IMR-90 (cell line): Measurements from ENCODE around the gene COL23A1. TPM values are rescaled to one million over a fixed set of nuclear protein-coding genes. Genes with fewer than 3 reads are reported as not detected.

Source experiments
- ATAC-seq: fragments of 200-7000 bp; cut with Tn5 transposase; 2 replicates; pipeline ENCODE4 v1.9.1; 2020; ENCODE audit warnings: low read depth, mild to moderate bottlenecking, moderate library complexity
- BruUV-seq: library from RNA; stranded (reverse); fragments of 400-500 nt; replicated peaks from 2 replicates; lab custom pipeline; 2021; lab: Mats Ljungman, UMichigan
- CTCF ChIA-PET: fragments of 300-600 bp; formaldehyde crosslinking; extraction: SDS; loops from one replicate; lab custom pipeline; 2021; ENCODE audit warnings: antibody characterized with exemption; lab: Yijun Ruan, JAX
- POLR2A ChIA-PET: fragments of 300-600 bp; sonication (Branson Sonifier 250); formaldehyde crosslinking; loops from one replicate; lab custom pipeline; 2022; ENCODE audit warnings: antibody characterized with exemption; ENCODE audit not compliant: unreplicated experiment; lab: Charles Lee
- DNase-seq: peaks from one replicate; pipeline ENCODE4 v3.0.0; 2013
- H2AFZ ChIP-seq: replicated peaks from 2 replicates; pipeline ENCODE3; 2013; ENCODE audit warnings: low read length, mild to moderate bottlenecking; ENCODE audit not compliant: poor library complexity
- H2AK5ac ChIP-seq: 2 replicates; pipeline ENCODE4 v1.6.1; 2013; ENCODE audit warnings: low read depth, low read length, inconsistent platforms
- H2AK9ac ChIP-seq: replicated peaks from 2 replicates; pipeline ENCODE3; 2013; ENCODE audit warnings: mild to moderate bottlenecking, low read depth, low read length, moderate library complexity; ENCODE audit not compliant: poor library complexity
- H2BK120ac ChIP-seq: 2 replicates; pipeline ENCODE4 v1.6.1; 2013; ENCODE audit warnings: low read depth, low read length, inconsistent platforms
- H2BK15ac ChIP-seq: 3 replicates; pipeline ENCODE4 v1.6.1; 2013; ENCODE audit warnings: low read depth, low read length, inconsistent platforms
- H2BK20ac ChIP-seq: 2 replicates; pipeline ENCODE4 v1.6.1; 2013; ENCODE audit warnings: low read depth, mild to moderate bottlenecking, inconsistent platforms, low read length, moderate library complexity
- H2BK5ac ChIP-seq: 2 replicates; pipeline ENCODE4 v1.6.1; 2013; ENCODE audit warnings: mild to moderate bottlenecking, low read depth, low read length, inconsistent platforms; ENCODE audit not compliant: poor library complexity, severe bottlenecking
- H3K14ac ChIP-seq: replicated peaks from 2 replicates; pipeline ENCODE4 v1.6.1; 2013; ENCODE audit warnings: low read depth, low read length, inconsistent platforms
- H3K18ac ChIP-seq: 2 replicates; pipeline ENCODE4 v1.6.1; 2013; ENCODE audit warnings: low read depth, low read length, control low read depth
- H3K23ac ChIP-seq: 2 replicates; pipeline ENCODE4 v1.6.1; 2013; ENCODE audit warnings: low read depth, low read length, inconsistent platforms
- H3K27ac ChIP-seq: 2 replicates; pipeline ENCODE4 v1.5.1; 2013; ENCODE audit warnings: mild to moderate bottlenecking, control low read depth, low read length; ENCODE audit not compliant: insufficient read depth
- H3K27me3 ChIP-seq: 2 replicates; pipeline ENCODE4 v1.6.1; 2013; ENCODE audit warnings: low read length; ENCODE audit not compliant: control insufficient read depth, insufficient read depth
- H3K36me3 ChIP-seq: 2 replicates; pipeline ENCODE4 v1.6.1; 2013; ENCODE audit warnings: low read length, mixed read lengths; ENCODE audit not compliant: control insufficient read depth, insufficient read depth
- H3K4ac ChIP-seq: 2 replicates; pipeline ENCODE4 v1.6.1; 2013; ENCODE audit warnings: low read depth, low read length, inconsistent platforms
- H3K4me1 ChIP-seq: 2 replicates; pipeline ENCODE4 v1.6.1; 2013; ENCODE audit warnings: low read length, mixed read lengths; ENCODE audit not compliant: control insufficient read depth, insufficient read depth
- H3K4me2 ChIP-seq: 2 replicates; pipeline ENCODE4 v1.6.1; 2013; ENCODE audit warnings: low read depth, mild to moderate bottlenecking, control low read depth, low read length, moderate library complexity
- H3K4me3 ChIP-seq: 2 replicates; pipeline ENCODE4 v1.5.1; 2013; ENCODE audit warnings: low read depth, mild to moderate bottlenecking, control low read depth, low read length, moderate library complexity; ENCODE audit not compliant: insufficient read depth
- H3K56ac ChIP-seq: 2 replicates; pipeline ENCODE4 v1.6.1; 2013; ENCODE audit warnings: low read length, inconsistent platforms; ENCODE audit not compliant: insufficient read depth; ENCODE audit errors: extremely low read depth
- H3K79me1 ChIP-seq, 2 experiments: 2 replicates each; pipeline ENCODE4 v1.6.1; 2013; ENCODE audit warnings: low read length in 2 of 2, inconsistent platforms in 1 of 2, low read depth in 1 of 2
- H3K9ac ChIP-seq: 2 replicates; pipeline ENCODE4 v1.6.1; 2013; ENCODE audit warnings: low read depth, low read length, control low read depth
- H3K9me1 ChIP-seq: 2 replicates; pipeline ENCODE4 v1.6.1; 2013; ENCODE audit warnings: low read length, inconsistent platforms; ENCODE audit not compliant: insufficient read depth
- H3K9me3 ChIP-seq: 2 replicates; pipeline ENCODE4 v1.6.1; 2013; ENCODE audit warnings: low read length; ENCODE audit not compliant: control insufficient read depth, insufficient read depth
- H4K20me1 ChIP-seq: 2 replicates; pipeline ENCODE4 v1.6.1; 2013; ENCODE audit warnings: low read length, inconsistent platforms; ENCODE audit not compliant: insufficient read depth
- H4K5ac ChIP-seq: 2 replicates; pipeline ENCODE4 v1.6.1; 2013; ENCODE audit warnings: mild to moderate bottlenecking, low read depth, low read length, control low read depth
- H4K8ac ChIP-seq, 2 experiments: 2 replicates each; pipeline ENCODE4 v1.6.1; 2013; ENCODE audit warnings: low read depth in 2 of 2, low read length in 2 of 2, control low read depth in 1 of 2, inconsistent platforms in 1 of 2
- H4K91ac ChIP-seq: 2 replicates; pipeline ENCODE4 v1.6.1; 2013; ENCODE audit warnings: low read depth, low read length, inconsistent platforms; ENCODE audit not compliant: insufficient read depth
- BHLHE40 ChIP-seq: fragments of 150-350 bp; IDR thresholded peaks from 2 replicates; pipeline ENCODE4 v1.6.1; 2016; ENCODE audit warnings: mild to moderate bottlenecking, low read depth, low read length
- CEBPB ChIP-seq: IDR thresholded peaks from 2 replicates; pipeline ENCODE4 v1.6.1; 2012; ENCODE audit warnings: low read depth, low read length, improper control_type of control experiment
- CHD1 ChIP-seq: IDR thresholded peaks from 2 replicates; pipeline ENCODE4 v1.6.1; 2012; ENCODE audit warnings: low read depth, low read length, improper control_type of control experiment
- ELK1 ChIP-seq: fragments of 150-350 bp; IDR thresholded peaks from 2 replicates; pipeline ENCODE4 v1.6.1; 2016; ENCODE audit warnings: low read depth, mild to moderate bottlenecking, low read length, moderate library complexity, borderline replicate concordance
- FOS ChIP-seq: fragments of 150-350 bp; IDR thresholded peaks from 2 replicates; pipeline ENCODE4 v1.6.1; 2016; ENCODE audit warnings: low read depth, low read length
- MAFK ChIP-seq: IDR thresholded peaks from 2 replicates; pipeline ENCODE4 v1.6.1; 2012; ENCODE audit warnings: low read depth, low read length, improper control_type of control experiment
- MAZ ChIP-seq: IDR thresholded peaks from 2 replicates; pipeline ENCODE4 v1.6.1; 2012; ENCODE audit warnings: low read depth, mild to moderate bottlenecking, low read length, improper control_type of control experiment, moderate library complexity, borderline replicate concordance
- MXI1 ChIP-seq: IDR thresholded peaks from 2 replicates; pipeline ENCODE4 v1.6.1; 2012; ENCODE audit warnings: low read depth, mild to moderate bottlenecking, low read length, moderate library complexity, borderline replicate concordance
- NFE2L2 ChIP-seq: fragments of 150-350 bp; IDR thresholded peaks from 2 replicates; pipeline ENCODE4 v1.6.1; 2016; ENCODE audit warnings: low read depth, mild to moderate bottlenecking, low read length
- POLR2A ChIP-seq: IDR thresholded peaks from 2 replicates; pipeline ENCODE4 v1.6.1; 2012; ENCODE audit warnings: mild to moderate bottlenecking, low read depth, low read length
- RAD21 ChIP-seq: IDR thresholded peaks from 2 replicates; pipeline ENCODE4 v1.6.1; 2012; ENCODE audit warnings: low read length, improper control_type of control experiment
- RCOR1 ChIP-seq: IDR thresholded peaks from 2 replicates; pipeline ENCODE4 v1.6.1; 2012; ENCODE audit warnings: mild to moderate bottlenecking, low read length, improper control_type of control experiment; ENCODE audit not compliant: insufficient replicate concordance
- RFX5 ChIP-seq: IDR thresholded peaks from 2 replicates; pipeline ENCODE4 v1.8.0; 2012; ENCODE audit warnings: low read depth, mild to moderate bottlenecking, low read length, moderate library complexity
- SMC3 ChIP-seq: fragments of 150-350 bp; IDR thresholded peaks from 2 replicates; pipeline ENCODE4 v1.6.1; 2016; ENCODE audit warnings: low read depth, mild to moderate bottlenecking, antibody characterized with exemption, low read length, moderate library complexity
- WGBS, 2 experiments: methylation state at CpG; one replicate each; pipeline versions ENCODE4 v1.1.5 to v1.1.7; 2013; ENCODE audit warnings: missing lambda C conversion rate in 2 of 2; ENCODE audit not compliant: insufficient read length in 1 of 2; ENCODE audit errors: extremely low coverage in 2 of 2; 5-methylcytosine and 5-hydroxymethylcytosine counted together
- dilution Hi-C: fragments of 300-500 bp; cut with HindIII; formaldehyde crosslinking; loops from one replicate; pipeline ENCODE4 v1.14.3; 2018; ENCODE audit warnings: low sequenced_read_pairs; ENCODE audit not compliant: unreplicated experiment
- in situ Hi-C: fragments of 300-500 bp; cut with MboI; formaldehyde crosslinking; loops from 3 replicates; pipeline ENCODE4 v1.14.3; 2019; ENCODE audit warnings: low sequenced_read_pairs, inconsistent platforms, mixed read lengths
- intact Hi-C: fragments of 100-400 bp; cut with micrococcal nuclease; formaldehyde crosslinking; loops from 2 replicates; pipeline ENCODE4 v1.10.0; 2022
- polyA plus RNA-seq, 3 experiments: library from polyadenylated mRNA; depleted of rRNA; stranded (reverse); fragments of >200 nt; gene quantifications; 2 replicates each; pipeline ENCODE4 v1.2.3, GENCODE V29; 2012; ENCODE audit warnings: low replicate concordance in 1 of 3
- total RNA-seq: library from RNA; depleted of rRNA; stranded (reverse); fragments of >200 nt; gene quantifications from 2 replicates; pipeline ENCODE4 v1.2.3, GENCODE V29; 2012
- TF ChIP-seq, protein P1 (sequence below): fragments of 150-350 bp; IDR thresholded peaks from 2 replicates; pipeline ENCODE4 v1.6.1; 2017; ENCODE audit warnings: mild to moderate bottlenecking, antibody characterized with exemption, low read length, low read depth
- TF ChIP-seq, protein P2 (sequence below): conservative IDR thresholded peaks from 2 replicates; pipeline ENCODE4 v1.5.1; 2012; ENCODE audit warnings: mild to moderate bottlenecking, low read depth, low read length, improper control_type of control experiment

Gene COL23A1
- total and polyA plus RNA-seq, 2 of the 4 experiments (the other 2 are of a cell fraction) = not detected

- no peaks in the 10 kb centered on the region for H3K4me1 ChIP-seq
- no peak overlapping the region for H3K27ac ChIP-seq
- 80% methylated on average over 1 of the region's 9 CpGs; no CpG with 5 or more reads in 1 of the 2 experiments for WGBS, 2 experiments
- CTCF ChIA-PET = no interaction called here
- ATAC-seq (no peak), DNase-seq (no peak)
- no peaks in the 10 kb centered on the region for H4K20me1 ChIP-seq
- in situ Hi-C loops (no loop called here), dilution Hi-C loops (no loop called here), intact Hi-C loops (no loop called here)
- H4K5ac ChIP-seq = no peak overlapping the region
- no peak overlapping the region for H3K23ac ChIP-seq
- no peaks in the 10 kb centered on the region for H3K9me1 ChIP-seq
- H3K56ac ChIP-seq = no peak overlapping the region
- no peaks in the 10 kb centered on the region for H3K79me1 ChIP-seq
- POLR2A ChIA-PET = no interaction called here
- no peak overlapping the region for H3K14ac ChIP-seq
- no peak overlapping the region for H2AFZ ChIP-seq
- H2BK5ac ChIP-seq = no peak overlapping the region
- H3K4me3 ChIP-seq = no peak overlapping the region
- no peak overlapping the region for H4K91ac ChIP-seq
- no peak overlapping the region for H3K18ac ChIP-seq
- H4K8ac ChIP-seq = no peak overlapping the region
- no peaks in the 10 kb centered on the region for H3K36me3 ChIP-seq
- no peak overlapping the region for H2BK20ac ChIP-seq
- no TSS peak for BruUV-seq
- no peak overlapping the region for H3K9ac ChIP-seq
- H3K27me3 ChIP-seq = no peaks in the 10 kb centered on the region; the same call in 1 of the 2 replicates
- no peak for TF ChIP-seq RCOR1
- TF ChIP-seq MAFK = no peak
- no peak for TF ChIP-seq CEBPB
- no peak for TF ChIP-seq CHD1
- TF ChIP-seq, protein P1, sequence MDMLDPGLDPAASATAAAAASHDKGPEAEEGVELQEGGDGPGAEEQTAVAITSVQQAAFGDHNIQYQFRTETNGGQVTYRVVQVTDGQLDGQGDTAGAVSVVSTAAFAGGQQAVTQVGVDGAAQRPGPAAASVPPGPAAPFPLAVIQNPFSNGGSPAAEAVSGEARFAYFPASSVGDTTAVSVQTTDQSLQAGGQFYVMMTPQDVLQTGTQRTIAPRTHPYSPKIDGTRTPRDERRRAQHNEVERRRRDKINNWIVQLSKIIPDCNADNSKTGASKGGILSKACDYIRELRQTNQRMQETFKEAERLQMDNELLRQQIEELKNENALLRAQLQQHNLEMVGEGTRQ = no peak
- no peak for TF ChIP-seq MAZ
- no peak for TF ChIP-seq MXI1
- no peak for TF ChIP-seq NFE2L2
- no peak for TF ChIP-seq RFX5
- TF ChIP-seq BHLHE40 = no peak
- TF ChIP-seq POLR2A = no peak
- TF ChIP-seq, protein P2, sequence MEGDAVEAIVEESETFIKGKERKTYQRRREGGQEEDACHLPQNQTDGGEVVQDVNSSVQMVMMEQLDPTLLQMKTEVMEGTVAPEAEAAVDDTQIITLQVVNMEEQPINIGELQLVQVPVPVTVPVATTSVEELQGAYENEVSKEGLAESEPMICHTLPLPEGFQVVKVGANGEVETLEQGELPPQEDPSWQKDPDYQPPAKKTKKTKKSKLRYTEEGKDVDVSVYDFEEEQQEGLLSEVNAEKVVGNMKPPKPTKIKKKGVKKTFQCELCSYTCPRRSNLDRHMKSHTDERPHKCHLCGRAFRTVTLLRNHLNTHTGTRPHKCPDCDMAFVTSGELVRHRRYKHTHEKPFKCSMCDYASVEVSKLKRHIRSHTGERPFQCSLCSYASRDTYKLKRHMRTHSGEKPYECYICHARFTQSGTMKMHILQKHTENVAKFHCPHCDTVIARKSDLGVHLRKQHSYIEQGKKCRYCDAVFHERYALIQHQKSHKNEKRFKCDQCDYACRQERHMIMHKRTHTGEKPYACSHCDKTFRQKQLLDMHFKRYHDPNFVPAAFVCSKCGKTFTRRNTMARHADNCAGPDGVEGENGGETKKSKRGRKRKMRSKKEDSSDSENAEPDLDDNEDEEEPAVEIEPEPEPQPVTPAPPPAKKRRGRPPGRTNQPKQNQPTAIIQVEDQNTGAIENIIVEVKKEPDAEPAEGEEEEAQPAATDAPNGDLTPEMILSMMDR = no peak
- TF ChIP-seq ELK1 = no peak
- no peak for TF ChIP-seq RAD21
- TF ChIP-seq FOS = no peak
- no peak for TF ChIP-seq SMC3
- no peak overlapping the region for H3K4ac ChIP-seq
- H3K4me2 ChIP-seq = no peak overlapping the region
- H2BK120ac ChIP-seq = no peak overlapping the region
- H2BK15ac ChIP-seq = no peak overlapping the region
- H2AK5ac ChIP-seq = no peak overlapping the region
- H2AK9ac ChIP-seq = no peak overlapping the region
- H3K9me3 ChIP-seq = peaks cover 9% of the 10 kb centered on the region
Measured at GRCh38 chr5:178340637-178341036, 249.6 kb downstream of the COL23A1 start.
